AG04450 (cell line): Measurements from ENCODE around the gene CNOT6. TPM values are rescaled to one million over a fixed set of nuclear protein-coding genes. Genes with fewer than 3 reads are reported as not detected.
A peak's percentile ranks its signal among the peaks of the same experiment; 100 is the strongest.

ENCODE experiments used
- CTCF ChIA-PET: fragments of 300-600, 350-600 bp; formaldehyde crosslinking; extraction: SDS; loops from one replicate; lab custom pipeline; 2022; ENCODE audit warnings: antibody characterized with exemption, inconsistent platforms; lab: Charles Lee
- POLR2A ChIA-PET: fragments of 350-600 bp; formaldehyde crosslinking; extraction: SDS; loops from one replicate; lab custom pipeline; 2021; ENCODE audit warnings: antibody characterized with exemption, inconsistent platforms; lab: Yijun Ruan, JAX
- DNase-seq: peaks from one replicate; pipeline ENCODE4 v3.0.0-alpha.2; 2011; ENCODE audit warnings: low read depth, low spot score
- H3K27ac ChIP-seq: one replicate; pipeline ENCODE4 v1.5.1; 2012; ENCODE audit warnings: low read depth, low read length, control low read depth
- H3K27me3 ChIP-seq: one replicate; pipeline ENCODE4 v1.6.0; 2012; ENCODE audit warnings: low read length; ENCODE audit not compliant: control insufficient read depth, insufficient read depth
- H3K4me3 ChIP-seq: 2 replicates; pipeline ENCODE4 v1.5.1; 2011; ENCODE audit warnings: mild to moderate bottlenecking, low read depth, low read length, control low read depth
- H3K9me3 ChIP-seq: 2 replicates; pipeline ENCODE4 v1.5.1; 2012; ENCODE audit warnings: low read length; ENCODE audit not compliant: control insufficient read depth, insufficient read depth
- polyA plus RNA-seq: library from polyadenylated mRNA; depleted of rRNA; stranded (reverse); fragments of >200 nt; gene quantifications from 2 replicates; pipeline ENCODE4 v1.2.3, GENCODE V29; 2011
- TF ChIP-seq, protein P1 (sequence below): IDR thresholded peaks from 2 replicates; pipeline ENCODE4 v1.5.1; 2011; ENCODE audit warnings: low read depth, low read length, control low read depth, inconsistent platforms

CNOT6 gene
- polyA plus RNA-seq, 1 experiment = 21.5 TPM

GRCh38 chr5:180605554-180606214, 111.5 kb downstream of the CNOT6 start:
- Histone ChIP-seq H3K4me3 (no peak overlapping the region), H3K27ac (no peak overlapping the region), H3K27me3 (peaks cover 3% of the 10 kb centered on the region), H3K9me3 (no peaks in the 10 kb centered on the region; the same call in 1 of the 2 replicates)
- CTCF ChIA-PET = interaction anchor here (0.6 to 2.4 kb wide), 10 partner anchors 13 to 312 kb away, joined by 3 to 13 read pairs (median 3); no protein-coding TSS in a partner anchor
- TF ChIP-seq, protein P1, sequence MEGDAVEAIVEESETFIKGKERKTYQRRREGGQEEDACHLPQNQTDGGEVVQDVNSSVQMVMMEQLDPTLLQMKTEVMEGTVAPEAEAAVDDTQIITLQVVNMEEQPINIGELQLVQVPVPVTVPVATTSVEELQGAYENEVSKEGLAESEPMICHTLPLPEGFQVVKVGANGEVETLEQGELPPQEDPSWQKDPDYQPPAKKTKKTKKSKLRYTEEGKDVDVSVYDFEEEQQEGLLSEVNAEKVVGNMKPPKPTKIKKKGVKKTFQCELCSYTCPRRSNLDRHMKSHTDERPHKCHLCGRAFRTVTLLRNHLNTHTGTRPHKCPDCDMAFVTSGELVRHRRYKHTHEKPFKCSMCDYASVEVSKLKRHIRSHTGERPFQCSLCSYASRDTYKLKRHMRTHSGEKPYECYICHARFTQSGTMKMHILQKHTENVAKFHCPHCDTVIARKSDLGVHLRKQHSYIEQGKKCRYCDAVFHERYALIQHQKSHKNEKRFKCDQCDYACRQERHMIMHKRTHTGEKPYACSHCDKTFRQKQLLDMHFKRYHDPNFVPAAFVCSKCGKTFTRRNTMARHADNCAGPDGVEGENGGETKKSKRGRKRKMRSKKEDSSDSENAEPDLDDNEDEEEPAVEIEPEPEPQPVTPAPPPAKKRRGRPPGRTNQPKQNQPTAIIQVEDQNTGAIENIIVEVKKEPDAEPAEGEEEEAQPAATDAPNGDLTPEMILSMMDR = peak; percentile 78
- DNase-seq = peak; percentile 23
- POLR2A ChIA-PET = no interaction called here

GRCh38 chr5:180606215-180606785, 112.1 kb downstream of the CNOT6 start:
- H3K27ac ChIP-seq = no peak overlapping the region
- H3K9me3 ChIP-seq = no peaks in the 10 kb centered on the region; the same call in 1 of the 2 replicates
- DNase-seq = no peak
- no peak overlapping the region for H3K4me3 ChIP-seq
- ChIA-PET CTCF (interaction anchor here (0.6 to 2.4 kb wide), 14 partner anchors 9 to 291 kb away, joined by 3 to 13 read pairs (median 4); no protein-coding TSS in a partner anchor), POLR2A (no interaction called here)
- peaks cover 3% of the 10 kb centered on the region for H3K27me3 ChIP-seq
- TF ChIP-seq, protein P1 = no peak

DNA sequence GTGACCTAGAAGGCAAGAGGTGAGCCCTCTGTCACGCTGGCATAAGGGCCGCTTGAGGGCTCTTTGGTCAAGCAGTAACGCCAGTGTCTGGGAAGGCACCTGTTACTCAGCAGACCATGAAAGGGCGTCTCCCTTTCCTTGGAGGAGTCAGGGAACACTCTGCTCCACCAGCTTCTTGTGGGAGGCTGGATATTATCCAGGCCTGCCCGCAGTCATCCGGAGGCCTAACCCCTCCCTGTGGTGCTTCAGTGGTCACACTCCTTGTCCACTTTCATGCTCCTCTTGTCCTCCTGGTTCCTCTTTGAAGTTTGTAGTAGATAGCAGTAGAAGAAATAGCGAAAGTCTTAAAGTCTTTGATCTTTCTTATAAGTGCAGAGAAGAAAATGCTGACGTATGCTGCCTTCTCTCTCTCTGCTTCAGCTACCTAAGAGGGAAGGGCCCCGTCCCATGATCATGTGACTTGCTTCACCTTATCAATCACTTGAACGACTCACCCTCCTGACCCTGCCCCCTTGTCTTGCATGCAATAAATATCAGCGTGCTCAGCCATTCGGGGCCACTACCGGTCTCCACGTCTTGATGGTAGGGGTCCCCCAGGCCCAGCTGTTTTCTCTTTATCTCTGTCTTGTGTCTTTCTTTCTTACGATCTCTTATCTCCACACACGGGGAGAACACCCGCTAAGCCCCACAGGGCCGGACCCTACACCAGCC, 113.8 kb downstream of the CNOT6 start:
- ChIA-PET POLR2A (no interaction called here), CTCF (interaction anchor here (2.4 kb wide), 1 partner anchor 11 kb away, joined by 13 read pairs; no protein-coding TSS in a partner anchor)
- H3K27me3 ChIP-seq = no peaks in the 10 kb centered on the region

DNA sequence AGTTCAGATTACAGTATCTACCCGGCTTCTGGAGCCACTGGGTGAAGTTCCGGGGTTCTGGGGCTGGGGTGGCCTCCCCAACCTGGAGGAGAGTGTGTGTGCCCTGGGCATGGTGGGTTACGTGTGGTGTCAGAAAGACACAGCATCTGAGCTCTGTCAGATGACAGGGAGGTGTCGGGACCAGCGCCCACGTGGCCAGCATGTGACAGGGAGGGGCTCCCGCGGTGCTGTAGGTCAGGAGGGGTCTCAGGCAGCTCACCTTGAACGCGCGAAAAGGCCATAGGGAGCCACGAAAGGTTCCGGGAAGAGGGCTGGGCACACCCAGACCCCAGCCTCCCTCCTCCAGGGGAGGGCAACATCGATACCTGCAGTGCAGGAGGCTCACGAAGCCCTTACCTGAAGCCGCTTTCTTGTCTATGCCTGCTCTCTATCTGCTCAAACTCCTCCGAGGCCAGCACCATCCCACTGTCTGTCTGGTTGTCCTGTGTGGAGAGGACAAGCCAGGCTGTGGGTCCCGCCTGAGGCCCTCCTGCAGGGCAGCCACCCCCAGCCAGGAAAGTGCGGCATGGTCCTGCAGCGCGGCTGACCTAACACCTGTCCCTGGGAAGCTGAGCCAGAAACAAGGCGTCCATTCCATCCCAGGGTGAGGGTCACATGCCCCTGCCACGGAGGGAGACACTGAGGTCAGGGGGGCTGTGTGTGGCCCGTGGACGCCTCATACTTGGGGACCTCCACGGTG, 114.6 kb downstream of the CNOT6 start:
- TF ChIP-seq, protein P1 = no peak
- DNase-seq = no peak
- ChIA-PET POLR2A (no interaction called here), CTCF (no interaction called here)
- H3K4me3 ChIP-seq = no peak overlapping the region
- no peaks in the 10 kb centered on the region for H3K27me3 ChIP-seq
- H3K9me3 ChIP-seq = no peaks in the 10 kb centered on the region; the same call in 1 of the 2 replicates
- H3K27ac ChIP-seq = no peak overlapping the region

More for the DNA sequence above, 113.8 kb downstream of the CNOT6 start:
- H3K9me3 ChIP-seq = no peaks in the 10 kb centered on the region; the same call in 1 of the 2 replicates
- no peak overlapping the region for H3K4me3 ChIP-seq
- no peak for DNase-seq
- no peak overlapping the region for H3K27ac ChIP-seq
- TF ChIP-seq, protein P1 = no peak
